Glomerular endothelial cell (primary cell): Measurements from ENCODE around the gene SLC2A6. TPM values are rescaled to one million over a fixed set of nuclear protein-coding genes. Genes with fewer than 3 reads are reported as not detected.

ENCODE experiments used
- DNase-seq: peaks from one replicate; pipeline ENCODE4 v3.0.0-alpha.2; 2011; ENCODE audit warnings: low read depth, low spot score; ENCODE audit errors: extremely low read depth
- total RNA-seq: library from RNA; depleted of rRNA; stranded (reverse); fragments of >200 nt; gene quantifications from 2 replicates; pipeline ENCODE4 v1.2.3, GENCODE V29; 2015

Gene SLC2A6, protein sequence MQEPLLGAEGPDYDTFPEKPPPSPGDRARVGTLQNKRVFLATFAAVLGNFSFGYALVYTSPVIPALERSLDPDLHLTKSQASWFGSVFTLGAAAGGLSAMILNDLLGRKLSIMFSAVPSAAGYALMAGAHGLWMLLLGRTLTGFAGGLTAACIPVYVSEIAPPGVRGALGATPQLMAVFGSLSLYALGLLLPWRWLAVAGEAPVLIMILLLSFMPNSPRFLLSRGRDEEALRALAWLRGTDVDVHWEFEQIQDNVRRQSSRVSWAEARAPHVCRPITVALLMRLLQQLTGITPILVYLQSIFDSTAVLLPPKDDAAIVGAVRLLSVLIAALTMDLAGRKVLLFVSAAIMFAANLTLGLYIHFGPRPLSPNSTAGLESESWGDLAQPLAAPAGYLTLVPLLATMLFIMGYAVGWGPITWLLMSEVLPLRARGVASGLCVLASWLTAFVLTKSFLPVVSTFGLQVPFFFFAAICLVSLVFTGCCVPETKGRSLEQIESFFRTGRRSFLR
- 70.5 and 73.8 TPM in 2 replicates for total RNA-seq

DNA sequence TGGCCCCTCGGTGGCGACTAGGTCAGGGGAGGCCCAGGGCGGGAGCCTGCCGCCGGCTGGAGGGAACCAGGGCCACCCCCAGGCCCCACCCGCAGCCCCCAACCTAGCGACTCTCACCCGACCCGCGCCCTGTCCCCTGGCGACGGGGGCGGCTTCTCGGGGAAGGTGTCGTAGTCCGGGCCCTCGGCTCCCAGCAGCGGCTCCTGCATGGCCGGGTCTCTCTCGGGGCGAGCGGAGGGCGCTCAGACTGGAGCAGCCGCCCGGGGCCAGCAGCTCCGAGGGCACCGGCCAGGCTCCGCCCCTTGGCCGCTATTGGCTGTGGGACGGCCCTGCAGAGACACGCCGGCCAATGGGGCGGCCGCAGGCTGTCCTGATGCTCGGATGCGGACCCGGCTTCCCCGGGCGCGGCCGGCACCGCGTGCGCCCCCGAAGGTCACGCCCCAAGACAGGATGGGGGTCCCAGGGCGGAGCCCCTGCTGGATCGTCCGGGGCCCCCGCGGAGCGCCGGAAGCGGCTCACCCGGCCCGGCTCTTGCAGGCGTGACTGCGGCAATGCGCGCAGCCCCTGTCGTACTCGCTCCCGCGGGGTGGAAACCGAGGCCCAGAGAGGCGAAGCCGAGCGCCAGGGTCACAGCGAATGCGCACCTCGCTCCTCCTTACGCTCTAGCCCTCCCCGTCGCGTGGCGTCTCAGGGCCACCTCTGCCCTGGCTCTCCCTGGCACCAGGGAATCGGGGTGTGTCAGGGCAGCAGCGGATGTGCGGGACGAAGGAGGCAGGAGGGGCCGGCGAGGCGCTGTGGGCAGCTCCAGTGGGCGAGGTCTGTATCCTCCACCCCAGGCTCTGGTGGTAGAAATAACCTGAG, at the start of gene SLC2A6:
SLC2A6 (minus strand) TSS at position 249 of the 861 bp plus-strand sequence; CDS start at position 209, 40 bp downstream.
- no peak for DNase-seq

DNA sequence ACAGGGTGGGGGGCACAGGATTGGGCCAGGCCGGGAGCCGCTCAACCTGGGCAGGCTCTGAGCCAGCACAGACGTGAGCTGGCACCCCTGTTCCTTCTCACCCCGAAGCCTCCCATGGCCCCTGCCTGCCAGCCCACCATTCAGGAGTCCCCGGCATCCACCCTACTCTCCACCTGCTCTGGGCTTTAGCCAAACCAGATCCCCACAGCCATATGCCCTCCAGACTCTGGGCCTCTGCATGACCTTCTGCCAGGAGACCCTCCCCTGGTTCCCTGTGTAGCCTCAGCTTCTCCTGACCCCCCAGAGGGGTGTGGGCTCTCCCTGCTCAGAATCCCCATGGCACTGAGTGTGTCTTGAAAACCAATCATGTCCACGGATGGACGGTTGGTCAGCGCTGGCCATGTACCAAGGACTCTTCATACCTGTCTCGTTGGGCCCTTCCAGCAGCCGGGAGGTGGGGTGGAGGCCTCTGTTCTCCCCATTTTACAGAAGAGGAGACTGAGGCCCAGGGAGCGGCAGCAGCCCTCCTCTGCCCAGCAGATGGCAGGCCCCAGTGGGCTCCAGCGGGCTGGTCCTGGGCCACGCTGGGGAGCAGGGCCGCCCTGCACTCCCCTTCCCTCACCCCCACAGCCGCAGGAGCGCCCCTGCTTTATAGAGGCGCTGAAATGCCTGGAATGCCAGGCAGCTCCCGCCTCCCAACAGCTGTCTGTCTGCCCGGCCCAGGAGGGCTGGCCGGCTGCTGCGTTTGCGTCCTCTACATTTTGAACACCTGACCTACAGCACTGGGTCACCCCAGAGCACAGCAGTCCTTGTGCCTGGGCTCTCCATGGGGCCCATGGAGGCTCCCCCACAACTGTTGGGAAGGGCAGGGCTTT, 49.3 kb upstream of the SLC2A6 start:
- DNase-seq: no peak

DNA sequence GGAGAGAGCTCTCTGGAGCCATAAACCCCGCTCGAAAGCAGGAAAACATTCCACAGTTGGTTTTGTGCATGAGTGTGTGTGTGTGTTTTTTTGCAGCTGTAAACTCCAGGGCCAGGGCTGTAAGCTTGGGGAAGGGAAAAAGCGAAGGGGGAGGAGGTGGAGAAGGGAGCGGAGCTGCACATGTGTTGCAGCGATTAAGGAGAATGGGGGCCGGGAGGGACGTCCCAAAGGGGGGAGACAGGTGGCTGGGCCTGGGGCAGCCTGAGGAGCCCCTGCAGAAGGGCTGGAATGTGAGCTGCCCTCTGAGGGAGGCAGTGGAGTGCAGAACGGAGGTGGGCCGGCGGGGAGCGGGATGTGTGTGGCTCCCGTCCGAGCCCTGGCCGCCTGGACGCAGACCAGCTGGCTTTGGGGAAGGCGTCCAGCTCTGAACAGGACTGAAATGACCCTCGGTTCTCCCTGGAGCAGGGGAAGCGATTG, 48.6 kb upstream of the SLC2A6 start:
- DNase-seq: no peak

DNA sequence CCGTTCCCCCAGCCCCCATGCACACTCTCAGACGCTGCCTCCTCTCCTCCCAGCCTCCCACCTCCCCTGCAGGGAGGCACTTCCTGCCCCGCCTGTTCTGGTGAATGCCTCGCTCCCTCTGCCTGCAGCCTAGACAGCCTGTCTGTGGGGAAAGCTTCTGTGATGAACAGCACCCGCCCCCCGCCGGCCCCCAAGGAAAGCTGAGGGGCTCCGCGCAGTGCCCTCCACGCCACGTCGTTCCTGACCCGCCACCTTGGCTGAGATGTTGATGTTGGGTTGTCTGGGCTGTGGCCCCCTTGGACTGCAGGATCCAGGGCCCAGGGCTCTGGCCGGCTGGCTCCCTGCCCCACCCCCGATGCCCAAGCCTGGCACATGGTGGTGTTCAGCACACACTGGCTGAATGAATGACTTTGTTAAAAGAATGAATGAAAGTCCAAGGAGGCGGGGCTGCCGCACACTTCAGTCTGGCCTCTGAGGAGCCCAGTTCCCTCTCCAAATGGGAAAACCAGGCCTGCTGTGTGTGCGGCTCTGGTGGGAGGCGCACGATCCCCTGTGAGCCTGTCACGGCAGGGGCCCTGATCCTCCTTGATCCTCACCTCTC, 47.9 kb upstream of the SLC2A6 start:
- no peak for DNase-seq

DNA sequence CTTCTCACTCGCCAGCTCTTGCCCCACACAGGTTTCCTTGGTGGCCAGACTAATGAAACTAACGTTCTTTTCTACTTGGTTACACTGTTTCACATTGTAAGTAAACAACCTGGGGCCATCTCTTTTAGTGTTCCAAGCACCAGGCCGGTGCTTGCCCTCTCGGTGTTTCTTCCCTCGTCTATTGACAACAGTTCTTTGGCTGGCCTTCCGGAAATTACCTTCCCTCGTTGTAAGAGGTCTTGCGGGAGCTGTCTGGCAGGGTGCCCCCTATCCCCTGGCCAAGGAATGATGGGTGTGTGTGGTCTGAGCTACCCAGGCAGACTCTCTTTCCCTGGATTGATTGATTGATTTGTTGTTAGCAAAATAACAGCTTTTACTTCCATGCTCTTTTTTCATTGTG, 46.8 kb upstream of the SLC2A6 start:
- no peak for DNase-seq

DNA sequence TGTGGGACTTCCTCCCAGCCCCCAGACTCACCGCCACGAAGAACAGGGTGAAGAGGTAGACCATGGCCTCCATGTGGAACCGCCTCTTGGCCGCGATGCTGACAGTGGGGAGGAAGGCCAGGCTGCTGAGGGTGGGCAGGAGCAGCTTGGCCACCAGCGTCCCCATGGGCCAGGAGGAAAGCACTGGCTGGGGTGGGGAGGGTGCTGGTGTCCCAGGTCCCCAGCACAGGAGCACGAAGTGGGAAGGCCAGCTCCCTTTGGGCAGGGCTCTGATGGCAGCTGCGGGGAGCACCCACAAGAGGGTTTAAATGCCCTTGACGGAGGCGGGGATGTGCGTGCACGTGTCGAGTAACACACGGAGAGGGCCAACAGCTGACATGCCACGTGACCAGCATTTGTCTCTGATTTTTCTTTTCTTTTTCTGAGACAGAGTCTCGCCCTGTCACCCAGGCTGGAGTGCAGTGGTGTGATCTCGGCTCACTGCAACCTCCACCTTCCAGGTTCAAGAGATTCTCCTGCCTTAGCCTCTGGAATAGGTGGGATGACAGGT, 45.9 kb upstream of the SLC2A6 start, which contains the start of gene MYMK:
MYMK (minus strand) TSS at position 281 of the 550 bp plus-strand sequence; CDS start at position 166, 115 bp downstream.
- DNase-seq: no peak

DNA sequence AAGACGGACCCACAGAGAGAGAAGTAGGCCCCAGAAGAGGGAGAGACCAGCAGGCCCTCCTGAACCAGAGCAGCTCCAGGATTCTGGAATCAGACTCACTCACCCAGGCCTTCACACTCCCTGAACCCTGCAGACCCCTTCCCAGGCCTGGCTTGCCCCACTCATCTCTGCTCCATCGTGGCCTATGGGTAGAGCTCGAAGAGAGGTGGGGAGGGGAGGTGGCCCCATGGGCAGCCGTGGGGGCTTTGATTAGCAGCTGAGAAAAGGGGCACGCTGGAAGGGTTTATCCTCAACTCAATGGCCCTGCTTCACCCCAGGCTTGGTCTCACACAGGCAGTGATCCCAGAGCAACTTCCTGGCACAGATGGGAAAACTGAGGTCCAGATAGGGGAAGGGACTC, 45.2 kb upstream of the SLC2A6 start:
- no peak for DNase-seq

DNA sequence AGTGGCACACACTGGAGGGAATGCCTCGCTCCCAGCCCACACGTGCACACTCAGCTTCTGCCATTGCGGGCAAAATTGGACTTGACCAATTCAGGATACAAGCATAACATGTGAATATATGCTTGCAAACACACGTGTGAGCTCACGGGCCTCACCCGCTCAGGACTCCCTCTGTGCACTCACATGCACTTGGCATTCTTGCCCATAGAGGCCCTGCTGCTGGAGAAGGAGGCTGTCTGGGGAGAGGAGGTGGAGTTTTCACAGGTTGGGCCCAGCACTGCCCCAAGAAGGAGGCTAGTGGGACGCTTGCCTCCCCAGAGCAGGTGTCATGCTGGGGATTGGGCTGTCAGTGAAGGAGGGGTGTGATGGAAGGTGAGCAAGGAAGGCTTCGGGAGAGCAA, 44.2 kb upstream of the SLC2A6 start:
- DNase-seq: no peak

DNA sequence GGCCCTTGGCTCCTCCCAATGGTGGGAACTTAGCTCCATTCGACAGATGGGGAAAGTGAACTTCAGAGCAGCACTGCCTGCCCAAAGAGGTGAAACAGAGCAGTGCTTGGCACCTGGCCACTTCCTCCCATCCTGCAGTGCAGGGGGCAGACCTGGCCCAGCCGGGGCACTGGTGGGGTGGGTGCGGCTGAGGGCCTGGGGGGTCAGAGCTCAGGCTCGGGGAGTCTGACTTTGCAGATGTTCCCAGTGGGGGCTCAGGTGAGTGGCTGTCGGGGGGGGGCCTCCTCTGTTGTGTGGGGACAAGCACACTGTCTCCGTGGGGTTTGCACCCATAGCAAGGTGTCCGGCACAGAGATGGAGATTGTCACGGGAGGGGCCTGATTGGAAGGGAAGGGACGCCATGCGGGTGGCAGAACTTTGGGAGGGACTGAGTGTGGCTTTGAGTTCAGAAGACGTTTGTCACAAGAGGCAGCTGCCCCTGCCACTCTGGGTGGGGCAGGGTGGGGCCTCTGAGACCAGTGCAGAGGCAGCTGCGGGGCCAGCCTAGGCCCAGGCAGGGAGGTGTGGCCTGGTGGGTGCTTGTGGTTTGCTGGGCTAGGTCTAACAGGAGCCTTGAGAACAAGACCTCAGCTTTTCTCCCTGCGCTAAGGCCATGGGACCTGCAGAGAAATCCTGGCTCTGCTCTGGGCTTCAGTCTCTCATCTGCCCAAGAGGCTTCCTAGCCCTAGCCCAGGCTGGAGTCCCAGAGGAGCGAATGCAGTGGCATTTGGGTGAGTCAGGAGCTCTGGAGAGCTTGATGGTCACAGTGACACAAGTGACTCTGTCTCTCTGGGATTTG, 43.4 kb upstream of the SLC2A6 start:
- DNase-seq: no peak

DNA sequence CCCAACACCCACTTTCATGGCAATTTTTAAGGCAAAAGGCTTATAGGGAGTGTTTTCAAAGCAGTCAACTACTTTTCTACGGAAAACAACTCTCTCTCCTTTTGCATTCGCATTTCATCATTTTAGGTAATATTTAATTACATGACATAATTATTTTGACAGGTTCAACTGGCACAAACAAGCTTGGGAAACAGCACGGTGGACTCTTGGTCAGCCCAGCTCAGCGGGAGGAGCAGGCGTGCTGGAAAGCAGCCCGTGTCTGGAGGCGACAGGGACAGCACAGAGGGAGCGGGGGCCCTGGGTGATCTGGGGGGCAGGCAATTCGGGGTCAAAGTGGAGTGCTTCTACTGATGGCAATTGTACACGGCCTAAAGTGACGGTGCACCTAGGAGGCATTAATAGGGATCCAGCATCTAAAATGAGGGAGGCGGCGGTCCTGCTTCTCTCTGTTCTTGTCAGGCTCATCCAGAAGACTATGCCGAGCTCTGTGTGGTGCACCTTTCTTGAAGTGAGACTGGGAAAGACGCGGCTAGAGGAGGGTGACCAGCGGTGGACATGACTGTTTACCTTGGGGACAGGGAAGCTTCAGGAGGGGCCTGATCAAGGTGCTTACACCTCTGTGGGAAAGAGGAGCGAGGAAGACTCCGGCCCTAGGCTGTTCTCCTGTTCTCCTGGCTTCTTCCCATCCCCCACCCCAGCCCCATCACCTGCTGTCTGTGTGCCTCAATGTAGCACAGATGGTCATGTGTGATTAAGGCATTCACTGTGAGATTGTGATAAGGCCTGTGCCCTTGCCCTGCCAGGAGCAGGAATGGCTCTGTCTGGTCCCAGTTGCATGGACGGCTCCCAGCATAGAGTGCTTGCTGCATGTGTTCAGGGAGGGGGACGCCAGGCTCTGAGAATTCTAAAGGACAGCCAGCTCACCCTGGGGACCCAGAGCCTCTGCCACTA, 42.5 kb upstream of the SLC2A6 start:
- no peak for DNase-seq

DNA sequence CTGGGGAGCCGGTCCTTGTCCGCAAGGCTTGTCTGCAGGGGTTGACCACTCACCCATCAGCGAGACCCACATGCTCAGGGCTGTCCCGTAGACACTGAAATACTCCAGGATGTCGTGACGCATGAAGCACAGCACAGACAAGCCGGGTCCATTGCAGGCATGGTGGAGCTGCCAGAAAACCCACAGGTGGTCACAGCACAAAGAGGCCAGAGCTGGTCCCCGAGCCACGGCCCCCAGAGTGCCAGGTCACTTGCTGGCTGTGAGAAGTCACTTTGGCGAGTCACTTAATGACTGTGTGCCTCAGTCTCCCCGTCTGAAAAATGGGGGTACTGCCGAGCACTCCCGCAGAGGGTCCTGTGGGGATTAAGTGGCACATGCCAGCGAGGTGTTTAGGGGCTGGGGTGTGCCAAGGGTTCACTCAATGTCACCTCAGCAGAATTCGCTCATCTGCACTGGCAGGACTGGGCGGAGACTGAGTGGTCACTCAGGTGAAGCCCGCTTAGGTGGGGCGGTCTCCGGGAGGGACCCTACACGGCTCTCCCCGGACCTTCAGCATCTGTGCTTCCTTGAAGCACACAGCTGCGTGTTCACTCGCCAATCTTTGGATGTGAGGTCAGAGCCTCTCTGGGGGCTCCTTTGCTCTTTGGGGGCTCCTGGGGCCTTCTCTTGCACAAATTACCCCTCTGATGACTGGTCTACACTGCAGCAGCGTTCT, 41.4 kb upstream of the SLC2A6 start:
- DNase-seq: no peak

DNA sequence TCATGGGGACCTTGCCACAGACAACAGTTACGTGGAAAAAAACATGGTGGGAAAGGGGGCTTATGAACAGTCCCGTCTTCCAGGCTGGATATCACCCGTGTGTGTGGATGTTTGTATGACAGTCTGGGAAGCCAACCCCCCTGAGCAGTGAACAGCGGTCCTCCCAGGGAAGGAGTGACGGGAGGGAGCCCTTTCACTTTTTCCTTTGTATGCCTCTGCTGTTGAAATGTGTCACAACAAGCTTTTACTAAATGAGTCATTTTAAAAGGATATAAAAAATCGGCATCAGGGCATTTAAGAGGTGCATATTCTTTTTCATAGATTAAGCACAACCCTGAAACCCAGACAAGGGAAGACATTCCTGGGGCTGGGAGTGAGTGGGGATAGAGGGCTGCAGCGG, 40.8 kb upstream of the SLC2A6 start:
- no peak for DNase-seq

DNA sequence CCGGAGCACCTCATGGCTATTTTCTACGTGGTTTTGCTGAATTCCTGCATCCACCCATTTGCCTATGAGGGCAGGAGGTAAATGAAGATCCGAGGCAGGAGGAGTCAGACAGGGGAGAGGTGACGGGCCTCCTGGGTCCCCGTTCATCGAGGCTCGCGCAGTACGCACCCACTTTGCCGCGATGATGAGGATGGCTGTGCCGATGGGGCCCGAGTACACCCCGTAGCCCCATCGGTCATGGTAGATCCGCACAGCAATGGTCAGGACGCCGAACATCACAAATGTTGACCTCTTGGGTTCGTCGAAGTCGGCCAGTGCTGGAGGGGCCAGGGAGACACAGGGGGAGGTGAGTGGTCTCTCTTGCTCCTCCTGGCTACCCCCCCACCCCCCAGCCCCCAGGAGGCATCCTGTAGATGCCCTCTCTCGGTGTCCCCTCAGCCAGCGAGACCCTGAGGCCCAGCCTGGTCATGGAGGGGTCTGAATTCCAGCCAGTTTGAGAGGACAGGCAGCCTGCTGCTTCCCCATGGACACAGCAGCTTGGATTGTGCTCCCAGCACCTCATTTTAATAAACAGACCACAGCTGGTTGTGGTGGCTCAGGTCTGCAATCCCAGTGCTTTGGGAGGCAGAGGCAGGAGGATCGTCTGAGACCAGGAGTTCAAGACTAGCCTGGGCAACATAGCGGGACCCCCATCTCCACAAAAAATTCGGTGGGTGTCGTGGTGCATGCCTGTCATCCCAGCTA, 40.0 kb upstream of the SLC2A6 start:
- no peak for DNase-seq

DNA sequence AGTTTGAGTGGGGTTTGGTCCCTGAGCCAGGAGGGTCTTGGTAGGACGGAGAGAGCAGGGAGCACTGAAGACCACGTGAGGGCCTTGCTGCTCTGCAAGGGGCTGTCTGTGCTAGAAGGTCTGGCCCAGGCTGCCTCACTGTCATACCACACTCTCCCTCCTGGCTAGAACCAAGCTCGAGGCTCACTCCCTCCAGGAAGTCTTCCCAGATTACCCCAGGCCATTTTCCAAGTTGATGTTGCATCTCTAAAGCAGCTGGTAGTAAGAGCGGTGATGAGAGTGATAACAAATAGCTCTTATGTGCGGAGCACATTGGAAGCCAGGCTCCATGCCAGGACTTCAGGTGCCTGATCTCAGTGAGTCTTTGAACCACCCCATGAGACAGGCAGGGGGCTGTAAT, 39.3 kb upstream of the SLC2A6 start:
- no peak for DNase-seq

DNA sequence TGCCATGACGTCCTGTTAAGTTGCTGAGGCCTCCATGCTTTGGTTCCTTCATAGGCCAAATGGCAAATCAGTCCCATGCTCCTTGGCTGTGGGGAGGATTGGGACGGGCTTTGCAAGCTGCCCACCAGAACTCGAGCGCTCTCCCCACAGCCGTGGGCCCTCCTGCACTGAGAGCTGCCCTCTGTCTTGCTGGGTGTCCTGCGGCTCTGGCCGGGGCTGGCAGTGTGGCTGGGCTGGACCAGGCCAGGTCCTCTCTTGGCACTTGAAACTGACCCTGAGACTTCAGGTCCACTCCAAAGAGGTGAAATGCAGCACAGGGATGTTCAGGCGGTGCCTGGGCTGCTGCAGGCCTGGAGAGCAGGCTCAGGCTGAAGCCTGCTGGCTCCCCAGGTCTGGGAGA, 38.8 kb upstream of the SLC2A6 start:
- no peak for DNase-seq

DNA sequence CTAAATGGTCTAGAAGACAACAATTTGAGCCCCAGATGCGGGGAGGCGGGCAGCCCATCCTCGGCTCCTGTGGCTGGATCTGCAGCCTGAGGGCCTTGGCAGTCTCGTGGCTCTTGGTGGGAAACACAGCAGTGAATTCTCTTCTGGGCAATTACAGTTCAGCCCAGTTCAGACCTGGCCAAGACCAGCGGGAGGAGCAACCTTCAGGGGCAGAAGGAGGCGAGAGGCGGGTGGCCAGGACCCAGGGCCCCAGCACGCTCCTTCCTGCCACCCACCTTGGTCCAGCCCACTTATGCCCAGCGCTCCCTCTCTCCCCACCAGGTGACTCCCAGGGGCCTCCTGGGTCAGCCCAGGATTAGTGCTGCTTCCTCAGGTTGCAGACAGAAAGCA, 38.1 kb upstream of the SLC2A6 start:
- no peak for DNase-seq
